Measurements from ENCODE around the gene SRGAP3.

SRGAP3 gene

DNA sequence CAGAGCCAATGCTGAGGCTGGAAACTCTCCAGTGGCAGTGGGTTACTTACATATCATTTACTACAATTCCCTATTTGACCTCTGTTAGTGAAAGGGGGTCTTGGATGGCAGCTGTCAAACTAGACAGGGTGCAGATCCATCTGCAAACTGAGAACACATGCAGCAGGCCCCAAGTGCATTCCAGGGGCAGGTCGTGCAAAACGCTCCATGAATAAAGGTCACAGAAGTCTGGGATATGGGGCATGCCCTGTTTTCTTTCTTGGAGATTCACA, 261.1 kb downstream of the SRGAP3 start:
- no peak for DNase-seq (ENCODE audit: low read depth in 3 of 3)

DNA sequence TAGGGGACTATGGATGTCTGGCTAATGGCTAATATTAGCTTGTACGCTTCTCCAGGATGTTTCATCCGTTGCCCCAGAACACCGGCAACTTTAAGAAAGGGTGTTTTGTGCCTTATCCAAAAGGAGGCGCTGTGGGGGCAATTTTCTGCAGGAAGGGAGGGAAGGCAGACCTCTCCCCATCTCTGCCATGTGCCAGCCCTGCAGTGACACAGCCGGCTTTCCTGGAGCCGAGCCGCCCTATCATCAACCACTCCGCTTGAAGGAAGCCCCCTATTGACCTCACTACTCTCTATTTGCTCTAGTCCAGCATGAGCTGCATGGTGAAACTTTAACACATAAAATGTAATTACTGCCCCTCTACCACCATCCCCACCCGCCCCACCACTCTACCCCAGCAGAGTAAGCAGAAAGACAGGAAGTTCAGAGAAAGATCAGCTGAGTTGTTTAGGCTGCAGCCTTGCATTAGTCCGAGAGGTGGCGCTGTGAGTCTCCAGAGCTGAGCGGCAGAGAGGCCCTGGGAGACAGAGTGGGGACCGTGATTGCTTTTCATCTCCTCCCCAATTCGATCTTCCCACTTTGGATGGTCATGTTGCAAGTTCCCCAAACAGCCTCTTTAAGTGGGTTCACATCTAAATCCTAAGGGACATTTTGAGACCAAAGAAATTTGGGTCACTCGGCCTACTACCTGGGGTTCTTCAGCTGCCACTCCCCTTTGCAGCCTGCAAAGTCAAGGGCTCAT, 261.6 kb downstream of the SRGAP3 start:
- DNase-seq (ENCODE audit: low read depth in 3 of 3): peak; percentile 33 to 49 (median 39)

DNA sequence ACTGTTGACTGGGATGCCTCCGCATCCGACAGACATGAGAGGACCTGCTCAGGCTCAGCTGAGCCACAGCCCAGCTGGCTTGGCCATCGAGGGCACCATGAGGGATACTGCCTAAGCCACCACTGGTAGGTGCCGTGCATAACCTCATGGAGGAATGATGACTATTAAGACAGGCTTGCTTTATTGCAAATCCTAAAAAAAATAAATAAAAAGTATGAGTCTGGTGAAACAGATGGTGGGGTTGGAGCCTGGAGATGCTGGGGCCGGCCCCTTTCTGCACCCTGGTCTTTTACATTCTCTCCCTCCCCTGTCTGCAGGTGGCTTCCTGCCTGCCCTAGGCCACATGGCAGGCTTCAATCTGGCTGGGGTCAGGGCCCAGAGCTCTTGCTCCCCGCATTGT, 262.2 kb downstream of the SRGAP3 start:
- no peak for DNase-seq (ENCODE audit: low read depth in 3 of 3)

DNA sequence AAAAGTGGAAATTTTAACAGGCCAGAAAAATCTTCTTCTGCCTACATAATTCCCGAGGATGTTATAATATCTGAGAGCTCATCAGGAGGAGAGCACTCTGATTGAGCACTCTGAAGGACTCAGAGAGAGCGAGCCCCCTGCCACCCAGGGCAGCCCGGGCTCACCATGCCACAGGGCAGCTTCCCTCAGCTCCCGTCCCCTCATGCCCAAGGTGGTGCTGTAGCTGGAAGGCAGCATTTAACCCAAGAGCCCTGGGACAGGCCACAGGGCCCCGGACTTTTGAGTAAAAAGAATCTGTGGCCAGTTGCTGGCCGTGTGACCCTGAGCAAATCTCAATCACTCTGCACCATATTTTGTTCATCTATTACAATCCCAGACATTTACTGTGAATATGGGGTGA, 262.7 kb downstream of the SRGAP3 start:
- no peak for DNase-seq (ENCODE audit: low read depth in 3 of 3)

DNA sequence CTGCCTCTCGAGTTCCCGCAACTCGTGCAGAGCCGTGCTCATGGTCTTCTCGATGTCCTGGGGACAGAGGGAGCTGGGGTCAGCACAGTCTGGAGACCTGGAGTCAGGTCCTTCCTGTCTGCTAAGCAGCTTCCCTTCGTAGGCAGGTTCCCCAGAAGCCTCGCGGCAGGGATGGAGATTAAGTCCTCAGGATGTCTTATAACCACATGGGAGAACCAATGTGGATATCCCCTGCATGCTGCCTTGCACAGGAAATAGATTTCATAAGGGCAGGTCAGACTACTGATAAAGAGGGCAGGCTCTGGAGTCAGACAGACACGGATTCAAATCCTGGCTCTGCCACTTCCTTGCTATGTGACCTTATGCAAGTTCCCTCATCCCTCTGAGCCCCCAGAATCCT, 263.6 kb downstream of the SRGAP3 start:
- DNase-seq (ENCODE audit: low read depth in 3 of 3): no peak

DNA sequence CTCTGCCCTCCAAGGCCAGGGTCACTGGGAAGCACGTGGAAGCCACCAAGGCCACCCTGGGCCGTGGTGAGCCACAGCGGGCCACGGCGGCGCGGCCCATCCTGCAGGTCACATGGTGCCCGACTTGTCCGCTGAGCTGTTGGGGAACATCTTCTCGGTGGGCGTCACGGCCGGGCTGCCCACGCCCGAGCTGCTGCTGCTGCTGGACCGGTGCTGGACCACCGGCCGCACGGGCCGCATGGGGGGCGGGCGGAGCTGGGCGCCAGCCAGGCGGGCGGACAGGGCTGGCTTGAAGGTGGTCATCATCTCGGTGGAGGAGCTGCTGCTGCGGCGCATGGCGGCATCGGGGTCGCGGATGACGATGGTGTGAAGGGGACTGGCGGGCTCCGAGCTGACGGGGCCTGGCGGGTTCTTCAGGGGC, 264.0 kb downstream of the SRGAP3 start:
- DNase-seq (ENCODE audit: low read depth in 3 of 3): no peak

DNA sequence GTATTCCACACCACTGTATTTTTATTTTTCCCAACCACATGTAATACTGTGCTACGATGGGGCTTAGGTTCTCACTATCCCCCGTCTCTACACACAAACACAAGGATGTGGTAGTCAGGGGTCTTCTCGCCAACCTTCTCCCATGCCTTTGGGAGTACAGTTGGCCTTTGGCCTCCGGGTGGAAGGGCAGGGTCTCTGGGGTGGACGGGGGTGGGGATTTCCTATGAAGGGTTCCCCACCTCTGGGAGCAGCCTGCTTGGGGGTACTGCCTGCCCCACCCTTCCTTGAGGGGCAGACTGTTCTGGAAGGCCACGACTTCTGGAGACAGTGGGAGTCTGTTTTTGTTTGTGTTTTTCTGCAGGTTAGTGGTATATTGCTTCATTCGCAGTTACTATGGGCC, 264.9 kb downstream of the SRGAP3 start:
- no peak for DNase-seq (ENCODE audit: low read depth in 3 of 3)

DNA sequence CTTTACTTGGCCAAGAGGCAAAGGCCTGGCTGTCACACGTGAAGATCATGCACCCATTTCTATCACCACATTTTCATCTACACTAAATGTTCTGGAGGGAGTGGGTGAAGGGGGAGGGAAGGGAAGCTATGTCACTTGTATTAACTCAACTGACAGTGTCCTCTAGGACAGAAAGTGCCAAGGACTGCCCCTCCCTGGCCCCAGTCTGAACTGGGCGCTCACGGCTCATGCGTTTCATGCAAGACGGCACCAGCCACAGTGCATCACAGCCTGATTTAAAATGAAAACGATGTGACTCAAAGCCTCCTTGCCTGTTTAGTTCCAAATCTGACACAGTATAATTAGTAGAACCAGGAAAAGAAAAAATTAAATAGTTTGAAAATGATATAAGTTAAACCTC, 265.4 kb downstream of the SRGAP3 start:
- DNase-seq (ENCODE audit: low read depth in 3 of 3): no peak

DNA sequence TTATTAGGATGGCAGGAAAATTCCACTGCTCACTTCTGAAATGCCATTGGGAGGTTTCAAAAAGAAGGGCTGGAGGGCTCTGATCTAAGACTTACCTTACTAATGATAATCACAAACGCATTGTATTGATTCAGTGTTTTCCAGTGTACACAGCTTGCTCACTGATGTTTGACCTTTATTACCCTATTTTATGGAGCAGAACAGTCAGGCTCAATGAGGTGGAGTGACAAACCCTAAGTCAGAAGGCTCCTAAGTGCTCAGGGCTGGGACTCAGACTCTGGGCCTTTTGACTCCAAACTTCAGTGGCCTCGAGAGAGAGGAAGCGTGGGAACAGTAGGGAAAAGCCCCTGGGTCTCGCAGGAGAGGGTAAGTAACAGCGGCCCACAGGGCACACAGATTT, 265.9 kb downstream of the SRGAP3 start:
- no peak for DNase-seq (ENCODE audit: low read depth in 3 of 3)

DNA sequence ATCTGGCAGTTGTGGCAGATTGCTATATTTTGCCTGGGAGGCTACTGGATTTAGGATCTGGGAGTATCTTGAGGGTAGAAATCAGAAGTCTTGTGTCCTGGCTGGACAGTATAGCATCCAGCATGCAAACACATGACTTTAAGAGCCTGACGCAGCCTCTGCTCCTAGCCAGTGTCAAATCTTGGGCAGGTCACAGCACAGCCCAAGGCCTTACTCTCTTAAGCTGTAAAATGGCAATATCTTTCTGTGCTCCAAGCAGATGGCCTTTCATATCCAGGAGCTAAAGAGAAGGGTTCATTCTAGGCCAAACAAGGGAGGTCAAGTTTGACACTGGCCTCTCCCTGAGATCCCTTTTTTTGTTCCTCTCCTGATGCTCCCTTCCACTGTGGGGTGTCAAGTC, 266.4 kb downstream of the SRGAP3 start:
- DNase-seq (ENCODE audit: low read depth in 3 of 3): no peak

DNA sequence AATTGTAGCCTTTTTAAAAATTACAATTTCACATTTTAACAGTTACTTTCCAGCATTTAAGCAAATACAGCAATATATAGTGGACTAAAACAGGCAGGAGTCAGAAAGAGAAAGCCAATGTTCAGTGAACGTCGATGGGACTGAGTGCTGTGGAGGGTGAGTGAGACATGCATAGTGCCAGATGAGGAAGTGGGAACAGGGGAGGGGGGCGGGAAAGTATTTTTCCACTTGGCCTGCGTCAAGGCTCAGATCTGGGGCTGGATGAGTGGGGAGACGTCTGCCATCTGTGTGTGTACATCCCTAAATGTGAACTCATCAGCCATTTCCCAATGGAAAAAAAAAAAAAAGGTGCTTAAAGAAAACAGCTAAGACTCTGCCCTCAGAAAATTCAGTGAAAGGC, 266.9 kb downstream of the SRGAP3 start:
- no peak for DNase-seq (ENCODE audit: low read depth in 3 of 3)

DNA sequence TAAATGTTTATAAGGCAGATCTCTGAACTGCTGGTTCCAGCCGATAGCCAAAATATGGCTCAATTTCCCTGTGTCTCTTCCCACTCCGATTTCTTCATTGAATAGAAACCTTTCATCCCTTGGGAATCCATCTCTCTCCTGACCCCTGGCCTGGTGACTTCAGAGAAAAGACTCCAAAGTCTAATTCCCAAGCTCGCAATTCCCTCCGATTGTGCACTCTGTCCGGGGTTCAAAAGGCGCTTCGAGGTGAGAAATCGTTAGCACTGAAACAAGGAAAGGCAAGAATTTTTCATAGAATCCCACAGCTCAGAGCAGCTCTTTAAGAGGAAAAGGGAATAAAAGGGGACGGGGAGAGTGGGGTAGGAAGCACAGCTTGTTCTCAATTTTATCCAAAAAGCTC, 267.7 kb downstream of the SRGAP3 start:
- DNase-seq (ENCODE audit: low read depth in 3 of 3): no peak

DNA sequence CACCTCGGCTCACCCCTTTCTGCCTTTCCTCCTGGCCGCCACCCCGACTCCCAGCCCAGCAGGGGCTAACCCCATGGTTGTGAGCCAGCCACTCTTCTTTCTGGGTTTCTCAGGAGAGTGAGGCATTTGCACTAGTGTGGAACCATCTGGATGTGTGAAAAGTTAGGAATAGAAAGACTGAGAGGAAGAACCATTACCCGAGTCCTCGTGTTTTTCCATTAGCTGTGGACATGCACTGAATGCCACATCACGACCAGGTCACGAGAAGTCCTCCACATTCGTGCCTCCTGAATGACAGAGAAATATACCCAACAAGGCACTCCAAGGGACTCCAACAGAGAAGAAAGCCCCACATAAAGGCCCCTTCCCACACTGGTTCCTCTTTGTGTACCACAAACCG, 268.1 kb downstream of the SRGAP3 start:
- DNase-seq (ENCODE audit: low read depth in 3 of 3): no peak

DNA sequence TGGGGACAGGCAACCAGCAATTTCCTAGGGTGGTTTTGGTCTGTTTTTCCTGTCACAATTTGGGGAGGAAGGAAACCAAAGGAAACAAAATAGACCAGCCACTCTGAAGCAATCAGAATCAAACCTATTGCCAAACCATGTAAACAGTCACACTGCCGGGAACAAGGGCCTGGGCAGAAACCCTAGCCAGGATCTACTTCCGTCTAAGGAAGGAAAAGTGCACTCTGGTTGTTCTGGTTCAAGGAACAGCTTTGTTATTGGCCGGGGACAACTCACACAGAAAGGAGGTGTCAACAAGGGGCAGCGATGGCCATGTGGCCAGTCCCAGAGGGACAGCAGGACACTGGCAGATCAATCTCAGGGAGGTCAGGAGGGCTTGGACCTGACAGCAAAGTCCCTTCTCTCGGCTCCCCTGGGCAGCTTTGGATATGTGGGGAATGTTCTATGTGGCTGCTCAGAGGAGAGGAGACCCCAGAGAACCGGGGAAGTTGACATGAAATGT, 268.6 kb downstream of the SRGAP3 start:
- no peak for DNase-seq (ENCODE audit: low read depth in 3 of 3)

DNA sequence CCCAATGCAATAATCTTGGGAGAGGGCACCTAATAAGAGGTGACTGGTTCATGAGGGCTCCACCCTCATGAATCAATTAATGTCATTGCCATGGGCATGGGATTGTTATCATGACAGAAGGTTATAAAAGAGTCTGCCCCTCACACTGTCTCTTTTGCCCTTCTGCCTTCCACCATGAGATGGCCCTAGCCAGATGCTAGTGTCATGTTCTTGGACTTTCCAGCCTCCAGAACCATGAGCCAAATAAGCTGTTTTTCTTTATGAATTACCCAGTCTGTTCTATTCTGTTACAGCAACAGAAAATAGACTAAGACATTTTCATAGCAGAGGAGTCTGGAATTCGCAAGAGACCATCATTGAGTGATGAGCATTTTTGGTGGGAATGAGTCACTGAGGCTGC, 270.2 kb downstream of the SRGAP3 start:
- DNase-seq (ENCODE audit: low read depth in 3 of 3): no peak

DNA sequence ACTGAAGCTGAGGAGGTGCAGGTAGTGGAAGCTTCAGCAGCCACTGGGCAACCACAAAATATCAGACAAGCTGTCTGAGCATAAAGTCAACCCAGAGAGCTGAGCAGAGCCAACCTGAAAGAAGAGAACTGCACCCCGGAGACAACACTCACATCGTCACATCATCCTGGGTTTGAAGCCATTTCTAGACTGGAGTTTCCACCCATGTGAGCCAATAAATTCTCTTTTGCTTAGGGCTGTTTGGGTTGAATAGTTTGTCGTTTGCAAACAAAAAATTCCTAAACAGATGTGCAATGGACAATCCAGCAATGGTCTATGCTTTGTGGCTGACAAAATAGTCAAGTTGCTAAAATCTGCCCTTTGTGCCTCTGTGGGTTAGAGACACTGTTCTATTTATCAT, 270.9 kb downstream of the SRGAP3 start:
- DNase-seq (ENCODE audit: low read depth in 3 of 3): no peak

DNA sequence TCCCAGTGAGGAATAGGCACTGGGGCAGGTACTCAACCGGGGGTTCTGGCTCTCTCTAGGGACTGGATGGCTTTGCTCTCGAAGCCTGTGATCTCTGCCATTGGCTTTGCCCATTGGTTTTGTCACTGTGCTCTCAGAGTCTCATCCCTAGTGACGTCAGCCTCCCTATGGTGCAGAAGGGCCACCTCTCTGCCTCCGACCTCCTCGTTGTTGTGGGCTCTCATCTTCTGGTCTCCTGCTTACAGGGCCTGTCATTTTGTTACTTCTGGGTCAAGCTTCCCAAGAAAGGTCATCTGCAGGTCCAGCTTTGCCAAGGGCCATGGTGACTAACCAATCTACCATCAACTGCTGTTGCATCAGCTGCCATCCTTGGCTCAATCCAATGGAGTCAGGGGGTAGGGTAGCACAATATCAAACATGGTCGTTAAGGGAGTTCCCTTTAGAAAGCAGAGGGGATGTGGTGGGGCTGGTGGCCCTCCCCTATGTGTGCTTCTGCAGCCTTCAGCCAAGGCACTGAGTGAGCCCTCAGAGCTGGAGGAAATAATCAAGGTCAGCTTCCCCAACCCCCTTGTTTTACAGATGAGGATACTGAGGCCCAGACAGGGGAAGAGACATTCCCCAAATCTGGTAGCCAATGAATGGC, 272.8 kb downstream of the SRGAP3 start:
- no peak for DNase-seq (ENCODE audit: low read depth in 3 of 3)

DNA sequence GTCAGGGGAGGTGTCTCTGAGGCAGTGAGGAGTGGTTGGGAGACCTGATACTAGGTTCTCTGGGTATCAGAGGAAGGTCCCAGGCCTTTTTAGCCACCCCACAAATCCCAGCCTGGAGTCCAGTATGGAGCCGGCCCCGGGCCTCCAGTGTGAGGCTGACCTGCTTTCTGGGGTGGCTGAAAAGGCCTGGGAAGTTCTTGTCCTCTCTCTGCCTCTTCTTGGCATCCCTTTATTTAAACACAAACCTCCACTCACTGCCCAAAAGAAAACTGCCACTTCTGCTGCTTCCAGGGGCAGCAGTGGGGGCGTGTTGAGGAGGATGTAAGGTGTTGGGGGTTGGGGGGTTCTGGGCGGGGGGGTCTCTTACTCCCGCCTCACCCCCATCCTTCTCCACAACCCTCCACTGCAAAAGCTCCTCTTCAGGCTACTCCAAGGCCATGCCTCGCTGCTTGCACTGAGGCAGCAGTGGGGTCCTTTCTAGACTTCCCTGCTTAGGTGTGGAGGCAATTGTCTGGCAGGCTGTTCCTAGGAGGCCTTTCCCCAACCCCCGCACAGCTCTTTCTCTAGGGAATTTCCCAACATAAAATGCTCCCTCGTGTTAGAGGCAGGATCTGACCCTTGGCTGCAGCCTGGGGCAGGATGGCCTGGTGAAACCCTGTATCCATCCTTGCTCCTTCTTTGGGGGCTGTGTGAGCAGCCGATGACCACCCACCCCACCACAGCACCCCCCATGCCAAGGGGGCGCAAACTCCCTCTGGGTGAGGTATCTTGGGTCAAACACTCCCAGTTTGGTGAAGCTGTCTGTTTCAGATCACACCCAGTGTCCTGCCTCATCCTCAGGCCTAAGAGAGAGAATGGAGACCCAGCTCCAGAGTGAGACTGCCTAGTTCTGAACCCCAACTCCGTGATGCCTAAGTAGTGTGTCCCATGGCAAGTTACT, 274.1 kb downstream of the SRGAP3 start:
- no peak for DNase-seq (ENCODE audit: low read depth in 3 of 3)

DNA sequence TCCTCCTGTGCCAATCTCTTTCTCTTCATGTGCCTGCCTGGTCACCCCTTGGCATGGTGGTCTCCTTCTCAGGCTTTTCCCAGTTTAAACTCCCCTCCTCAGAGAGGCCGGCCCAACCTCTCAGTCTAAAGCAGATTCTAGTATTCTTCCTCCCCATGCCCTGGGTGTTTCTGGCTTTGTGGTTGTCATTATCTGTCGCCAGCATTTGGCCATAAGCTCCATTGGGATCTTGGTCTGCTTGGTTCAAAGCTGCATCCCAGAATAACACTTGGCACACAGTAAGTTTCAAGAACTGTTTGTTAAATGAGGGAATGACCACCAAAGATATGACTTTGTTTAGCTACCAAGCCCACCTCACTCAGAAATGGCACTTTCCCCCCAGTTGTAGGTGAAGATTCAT, 275.0 kb downstream of the SRGAP3 start:
- DNase-seq (ENCODE audit: low read depth in 3 of 3): no peak

DNA sequence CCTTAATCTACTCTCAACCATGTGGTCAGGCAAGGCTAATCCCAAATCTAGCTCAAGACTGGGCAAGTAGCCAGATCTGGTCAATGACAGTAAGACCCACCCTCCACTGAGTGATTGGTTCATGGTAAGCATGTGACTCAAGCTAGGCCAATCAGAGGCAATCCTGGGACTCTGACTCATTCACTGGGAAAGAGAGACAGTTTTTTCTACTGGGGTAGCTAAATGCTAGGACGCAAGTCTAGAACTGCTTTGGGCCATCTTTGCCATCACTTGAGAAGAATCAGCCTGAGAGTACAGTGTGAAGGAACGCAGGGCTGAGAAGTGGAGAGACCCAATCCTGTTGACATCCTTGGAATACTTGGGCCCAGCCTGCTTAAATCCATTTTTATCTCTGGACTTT, 276.8 kb downstream of the SRGAP3 start:
- DNase-seq (ENCODE audit: low read depth in 3 of 3): no peak

DNA sequence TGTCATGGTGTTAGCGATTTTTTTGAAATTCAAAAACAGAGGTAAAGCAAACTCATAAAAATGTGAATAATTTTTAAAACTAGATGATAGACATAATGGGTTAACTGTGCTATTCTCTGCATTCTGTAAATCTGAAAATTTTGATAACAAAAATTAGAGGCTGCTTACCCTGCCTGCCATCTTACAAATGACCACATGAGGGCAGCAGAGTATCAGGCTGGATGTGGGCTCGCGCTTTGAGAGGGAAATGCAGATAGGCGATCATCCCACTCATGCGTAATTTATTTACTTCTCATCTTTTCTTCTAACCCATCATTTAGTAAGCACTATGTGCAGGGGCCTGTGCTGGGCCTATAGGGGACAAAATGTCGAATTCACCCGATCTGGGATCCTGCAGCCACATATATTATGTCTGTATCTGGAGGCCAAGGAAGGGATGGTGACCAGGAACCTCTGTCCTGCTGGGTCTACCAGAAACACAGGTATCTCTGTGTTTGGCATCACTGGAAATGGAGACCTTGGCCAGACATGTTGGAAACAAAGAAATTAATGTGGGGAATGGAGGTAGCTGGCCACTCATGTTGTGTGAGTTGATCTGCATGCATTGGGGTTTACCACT, 278.4 kb downstream of the SRGAP3 start:
- DNase-seq (ENCODE audit: low read depth in 3 of 3): peak; percentile 41 to 52 (median 46)

DNA sequence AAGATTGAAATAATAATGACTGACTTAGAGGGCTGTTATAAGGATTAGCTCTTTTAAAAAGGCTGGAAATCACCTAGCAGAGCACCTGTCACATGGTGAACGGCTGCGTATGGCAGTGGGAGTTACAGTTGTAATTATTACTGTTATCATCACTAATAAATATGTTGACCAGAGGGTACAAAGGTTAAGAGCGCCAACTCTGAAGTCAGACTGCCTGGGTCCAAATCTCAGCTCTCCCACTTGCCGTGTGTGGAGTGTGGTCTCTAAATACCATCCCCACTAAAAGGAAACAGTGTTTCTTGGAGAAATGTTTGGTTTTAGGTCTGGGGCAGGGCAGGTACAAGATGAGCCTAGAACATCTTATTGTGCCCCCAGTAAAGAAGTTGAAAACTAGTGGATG, 280.2 kb downstream of the SRGAP3 start:
- DNase-seq (ENCODE audit: low read depth in 3 of 3): no peak

Data from stimulated activated CD4-positive, alpha-beta T cell treated with anti-CD3 and anti-CD28 coated beads, TNF-alpha, amount 100 ng/mL, for 48 hours (primary cell).